H1 (cell line): ENCODE data around the gene RFNG. TPM values are rescaled to one million over a fixed set of nuclear protein-coding genes. Genes with fewer than 3 reads are reported as not detected.

Experiments used
- CTCF ChIA-PET: fragments of 300-600 bp; sonication (Branson Sonifier 250); formaldehyde crosslinking; loops from one replicate; lab custom pipeline; 2021; ENCODE audit not compliant: partially characterized antibody; lab: Charles Lee
- POLR2A ChIA-PET: fragments of 300-600 bp; sonication (Branson Sonifier 250); formaldehyde crosslinking; loops from one replicate; lab custom pipeline; 2021; ENCODE audit warnings: inconsistent platforms; ENCODE audit not compliant: partially characterized antibody; lab: Charles Lee
- DNase-seq, 2 experiments: peaks; one replicate each; pipeline versions ENCODE4 v3.0.0 to v3.0.0-alpha.2; 2010 to 2022; ENCODE audit warnings: low spot score in 2 of 2, low read depth in 1 of 2, mixed read lengths in 1 of 2
- FAIRE-seq: peaks from 2 replicates; lab custom pipeline; 2011; peaks lifted over from hg19 to GRCh38; lab: Jason Lieb, UNC
- H2AFZ ChIP-seq: 2 replicates; pipeline ENCODE4 v1.8.1; 2012; ENCODE audit warnings: low read length, inconsistent platforms
- H2AK5ac ChIP-seq: 2 replicates; pipeline ENCODE4 v1.6.1; 2013; ENCODE audit warnings: low read depth, low read length
- H2BK120ac ChIP-seq: replicated peaks from 2 replicates; pipeline ENCODE3; 2013; ENCODE audit warnings: low read depth, low read length, inconsistent platforms
- H2BK12ac ChIP-seq: 2 replicates; pipeline ENCODE4 v1.6.1; 2013; ENCODE audit warnings: low read depth, low read length
- H2BK15ac ChIP-seq: 2 replicates; pipeline ENCODE4 v1.6.1; 2013; ENCODE audit warnings: low read length
- H2BK20ac ChIP-seq: 2 replicates; pipeline ENCODE4 v1.6.1; 2013; ENCODE audit warnings: low read length
- H2BK5ac ChIP-seq: 2 replicates; pipeline ENCODE4 v1.6.1; 2013; ENCODE audit warnings: low read depth, low read length
- H3K14ac ChIP-seq: 2 replicates; pipeline ENCODE4 v1.6.1; 2013; ENCODE audit warnings: inconsistent platforms; ENCODE audit not compliant: insufficient read length
- H3K18ac ChIP-seq: 2 replicates; pipeline ENCODE4 v1.6.1; 2013; ENCODE audit warnings: low read length; ENCODE audit errors: extremely low read depth
- H3K23ac ChIP-seq: 2 replicates; pipeline ENCODE4 v1.6.1; 2013; ENCODE audit warnings: inconsistent platforms; ENCODE audit not compliant: insufficient read length
- H3K23me2 ChIP-seq: 2 replicates; pipeline ENCODE4 v1.6.1; 2013; ENCODE audit warnings: low read depth, low read length
- H3K27ac ChIP-seq: 2 replicates; pipeline ENCODE4 v1.6.1; 2011; ENCODE audit warnings: low read depth, low read length, inconsistent platforms
- H3K27me3 ChIP-seq, 4 experiments: replicated peaks in 1 of 4; 1 replicate in 1 of 4; 2 replicates in 3 of 4; pipeline versions ENCODE4 v1.6.1 to v1.8.1; 2011 to 2013; ENCODE audit warnings: low read length in 3 of 4, mild to moderate bottlenecking in 3 of 4, inconsistent platforms in 2 of 4, mixed read lengths in 2 of 4, moderate library complexity in 1 of 4; ENCODE audit not compliant: control insufficient read depth in 3 of 4, insufficient read depth in 3 of 4; ENCODE audit errors: extremely low read depth in 1 of 4
- H3K36me3 ChIP-seq, 4 experiments: 2 replicates each; pipeline versions ENCODE4 v1.6.1 to v1.8.1; 2011 to 2013; ENCODE audit warnings: mild to moderate bottlenecking in 4 of 4, low read length in 3 of 4, moderate library complexity in 2 of 4, control low read depth in 1 of 4, inconsistent platforms in 1 of 4; ENCODE audit not compliant: insufficient read depth in 4 of 4, control insufficient read depth in 2 of 4
- H3K4ac ChIP-seq: replicated peaks from 2 replicates; pipeline ENCODE3; 2013; ENCODE audit warnings: low read length, low read depth, mixed read lengths, inconsistent platforms; ENCODE audit not compliant: insufficient read length
- H3K4me1 ChIP-seq, 4 experiments: replicated peaks in 1 of 4; 1 replicate in 1 of 4; 2 replicates in 3 of 4; pipeline versions ENCODE4 v1.6.1 to v1.8.1; 2011 to 2013; ENCODE audit warnings: low read length in 3 of 4, inconsistent platforms in 2 of 4, mixed read lengths in 1 of 4; ENCODE audit not compliant: insufficient read depth in 4 of 4, control insufficient read depth in 3 of 4
- H3K4me2 ChIP-seq, 2 experiments: 2 replicates each; pipeline versions ENCODE4 v1.6.1 to v1.8.1; 2011 to 2013; ENCODE audit warnings: low read depth in 2 of 2, low read length in 2 of 2, control low read depth in 1 of 2, inconsistent platforms in 1 of 2, mild to moderate bottlenecking in 1 of 2; ENCODE audit not compliant: insufficient read depth in 1 of 2
- H3K4me3 ChIP-seq, 4 experiments: fragments of 200-600, 300-600 bp in 1 of 4; sonication (generic), shearing (Covaris generic), sonication (Bioruptor Twin) in 1 of 4; 2 replicates each; pipeline versions ENCODE4 v1.5.1 to v1.8.1; 2011 to 2016; ENCODE audit warnings: low read length in 4 of 4, low read depth in 3 of 4, control low read depth in 2 of 4, inconsistent platforms in 2 of 4, mild to moderate bottlenecking in 2 of 4, mixed read lengths in 1 of 4, moderate library complexity in 1 of 4; ENCODE audit not compliant: insufficient read depth in 2 of 4; ENCODE audit errors: extremely low read depth in 1 of 4
- H3K56ac ChIP-seq: replicated peaks from 2 replicates; pipeline ENCODE3; 2013; ENCODE audit warnings: low read depth, mild to moderate bottlenecking, mixed read lengths, low read length, inconsistent platforms; ENCODE audit not compliant: insufficient read length
- H3K79me1 ChIP-seq: 2 replicates; pipeline ENCODE4 v1.6.1; 2013; ENCODE audit warnings: low read depth, low read length, control low read depth
- H3K79me2 ChIP-seq, 2 experiments: 2 replicates each; pipeline versions ENCODE4 v1.6.1 to v1.8.1; 2012 to 2013; ENCODE audit warnings: low read length in 2 of 2, mild to moderate bottlenecking in 2 of 2, inconsistent platforms in 1 of 2; ENCODE audit not compliant: insufficient read depth in 2 of 2, control insufficient read depth in 1 of 2
- H3K9ac ChIP-seq, 4 experiments: replicated peaks in 1 of 4; 1 replicate in 1 of 4; 2 replicates in 3 of 4; pipeline versions ENCODE4 v1.6.1 to v1.8.1; 2011 to 2013; ENCODE audit warnings: low read depth in 3 of 4, low read length in 3 of 4, control low read depth in 2 of 4, mild to moderate bottlenecking in 2 of 4, moderate library complexity in 2 of 4, inconsistent platforms in 1 of 4; ENCODE audit errors: extremely low read depth in 1 of 4
- H3K9me3 ChIP-seq, 2 experiments: 2 replicates each; pipeline versions ENCODE4 v1.6.1 to v1.8.1; 2012 to 2013; ENCODE audit warnings: mild to moderate bottlenecking in 2 of 2, moderate library complexity in 2 of 2, control low read depth in 1 of 2, inconsistent platforms in 1 of 2, low read depth in 1 of 2, low read length in 1 of 2, mixed read lengths in 1 of 2; ENCODE audit not compliant: insufficient read depth in 2 of 2
- H4K20me1 ChIP-seq, 2 experiments: replicated peaks in 1 of 2; 2 replicates each; pipeline versions ENCODE3 to v1.8.1; 2011 to 2013; ENCODE audit warnings: inconsistent platforms in 2 of 2, low read length in 2 of 2, mild to moderate bottlenecking in 1 of 2; ENCODE audit not compliant: insufficient read depth in 2 of 2, control insufficient read depth in 1 of 2
- H4K5ac ChIP-seq: 2 replicates; pipeline ENCODE4 v1.6.1; 2013; ENCODE audit warnings: low read length, low read depth, mixed read lengths, inconsistent platforms; ENCODE audit not compliant: insufficient read length
- H4K8ac ChIP-seq: 2 replicates; pipeline ENCODE4 v1.8.0; 2013; ENCODE audit warnings: mild to moderate bottlenecking, moderate library complexity, low read length, inconsistent platforms; ENCODE audit not compliant: insufficient read depth; ENCODE audit errors: extremely low read depth
- H4K91ac ChIP-seq: replicated peaks from 2 replicates; pipeline ENCODE3; 2013; ENCODE audit warnings: low read length, mixed read lengths, inconsistent platforms; ENCODE audit not compliant: insufficient read length
- CBX5 ChIP-seq: fragments of 300-800, 300-1000 bp; sonication (generic); IDR thresholded peaks from 2 replicates; pipeline ENCODE4 v1.7.1; 2016; ENCODE audit warnings: antibody characterized with exemption, low read length, low read depth
- GTF2F1 ChIP-seq: IDR thresholded peaks from 2 replicates; pipeline ENCODE4 v1.6.1; 2012; ENCODE audit warnings: low read depth, low read length, improper control_type of control experiment, borderline replicate concordance
- KDM1A ChIP-seq: fragments of 200-600, 300-600 bp; sonication (generic); IDR thresholded peaks from 2 replicates; pipeline ENCODE4 v1.7.1; 2016; ENCODE audit warnings: mild to moderate bottlenecking, low read length, borderline replicate concordance
- SIN3A ChIP-seq, 2 experiments: IDR thresholded peaks in 1 of 2; conservative IDR thresholded peaks in 1 of 2; 2 replicates each; pipeline ENCODE4 v1.6.1; 2011 to 2012; ENCODE audit warnings: low read length in 2 of 2, improper control_type of control experiment in 1 of 2, low read depth in 1 of 2, mild to moderate bottlenecking in 1 of 2
- SUZ12 ChIP-seq: fragments of 200-600 bp; sonication (generic); IDR thresholded peaks from 2 replicates; pipeline ENCODE4 v1.6.1; 2012; ENCODE audit warnings: mild to moderate bottlenecking, inconsistent platforms, low read length, moderate library complexity, mixed read lengths
- TEAD4 ChIP-seq: IDR thresholded peaks from 2 replicates; pipeline ENCODE4 v1.6.1; 2012; ENCODE audit warnings: low read depth, low read length, inconsistent platforms, mixed read lengths
- WGBS, 2 experiments: shearing (Covaris generic) in 1 of 2; methylation state at CpG; one replicate each; pipeline versions ENCODE4 v1.1.6 to v1.1.7; 2013 to 2015; ENCODE audit warnings: low lambda C conversion rate in 2 of 2, mixed read lengths in 2 of 2, inconsistent platforms in 1 of 2, low coverage in 1 of 2, missing lambda C conversion rate in 1 of 2; ENCODE audit not compliant: insufficient replicate concordance in 2 of 2, insufficient coverage in 1 of 2, insufficient read length in 1 of 2; ENCODE audit errors: extremely low coverage in 1 of 2, missing lambda C conversion rate in 1 of 2; 5-methylcytosine and 5-hydroxymethylcytosine counted together
- polyA plus RNA-seq, 7 experiments: library from polyadenylated mRNA; depleted of rRNA in 3 of 7; stranded (reverse) in 5 of 7; unstranded in 2 of 7; fragments of >200 nt in 5 of 7; fragments of 200-250 nt in 2 of 7; gene quantifications; 1 replicate in 5 of 7; 2 replicates in 1 of 7; 4 replicates in 1 of 7; pipeline versions ENCODE4 v1.2.1 to v1.2.3, GENCODE V29; 2011 to 2013; ENCODE audit warnings: missing spikeins in 2 of 7, mixed read lengths in 2 of 7
- total RNA-seq: library from RNA; stranded (reverse); fragmentation: NEBNext Ultra II Directional; extraction: Animal tissue kit (Norgen Biotek cat#: 25700); gene quantifications from 2 replicates; pipeline ENCODE4 v1.2.1, GENCODE V29; 2021
- TF ChIP-seq, protein P1 (sequence below): IDR thresholded peaks from 2 replicates; pipeline ENCODE4 v1.6.1; 2011; ENCODE audit warnings: low read length, improper control_type of control experiment

Gene RFNG
- total and polyA plus RNA-seq, 2 of the 8 experiments (the other 6 are each of a cell fraction or from before 2014, with no cell fraction given): 26.7 to 28.4 TPM

DNA sequence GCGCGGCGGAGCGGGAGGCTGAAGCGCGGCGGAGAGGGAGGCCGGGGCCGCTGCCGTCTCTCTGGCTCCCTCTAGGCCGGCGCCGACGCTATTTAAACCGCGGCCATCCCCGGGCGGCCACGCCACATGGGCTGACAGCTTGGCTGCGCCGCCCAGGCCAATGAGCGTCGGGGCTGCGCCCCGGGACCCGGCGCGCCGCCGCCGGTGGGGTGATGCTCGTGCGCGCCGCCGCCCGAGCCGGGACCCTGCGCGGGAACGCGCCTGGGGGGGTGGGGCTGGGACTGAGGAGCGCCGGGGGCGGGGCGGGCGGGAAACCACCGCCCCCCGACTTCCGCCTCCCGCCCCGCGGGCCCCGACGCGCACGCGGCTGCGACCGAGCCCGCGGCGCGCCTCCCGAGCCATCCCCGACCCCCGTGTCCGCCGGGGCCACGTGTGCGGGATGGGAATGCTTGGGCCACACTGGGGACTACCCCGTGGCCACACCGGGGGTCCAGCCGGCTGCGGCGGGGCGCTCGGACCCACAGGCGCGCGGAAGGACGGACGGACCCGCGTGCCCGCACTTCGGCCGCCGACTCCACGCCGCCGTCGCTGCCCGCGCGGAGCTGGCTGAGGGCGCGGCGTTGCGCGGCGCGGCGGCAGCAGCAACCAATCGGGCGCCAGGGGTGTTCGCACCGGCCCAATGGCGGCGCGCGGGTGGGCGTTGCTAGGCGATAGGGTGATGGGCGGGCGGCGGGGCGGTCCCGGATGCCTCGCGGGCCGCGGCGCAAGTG lies 46.7 kb upstream of the RFNG start, which contains the start of gene FASN:
Gene FASN, minus strand, starts transcription at position 68 of the 770 bp plus-strand sequence. CDS start 1,791 bp downstream, outside the sequence.
- H3K18ac ChIP-seq: peak within 1 kb of the TSS; percentile 99
- H3K79me2 ChIP-seq: peaks cover 15 to 45% of the 10 kb centered on the region in 2 experiments; a peak in 3 of 4 replicates
- TF ChIP-seq SUZ12: no peak
- TF ChIP-seq TEAD4: no peak
- TF ChIP-seq SIN3A (conservative IDR thresholded peaks at IDR 0.05 in 1 of 2, IDR thresholded peaks at IDR 0.05 in 1 of 2; ENCODE audit: low read depth in 1 of 2, low read length in 2 of 2): peak; percentile 84 to 92; a peak in 2 of 4 replicates
- TF ChIP-seq CBX5: no peak
- TF ChIP-seq, protein P1, sequence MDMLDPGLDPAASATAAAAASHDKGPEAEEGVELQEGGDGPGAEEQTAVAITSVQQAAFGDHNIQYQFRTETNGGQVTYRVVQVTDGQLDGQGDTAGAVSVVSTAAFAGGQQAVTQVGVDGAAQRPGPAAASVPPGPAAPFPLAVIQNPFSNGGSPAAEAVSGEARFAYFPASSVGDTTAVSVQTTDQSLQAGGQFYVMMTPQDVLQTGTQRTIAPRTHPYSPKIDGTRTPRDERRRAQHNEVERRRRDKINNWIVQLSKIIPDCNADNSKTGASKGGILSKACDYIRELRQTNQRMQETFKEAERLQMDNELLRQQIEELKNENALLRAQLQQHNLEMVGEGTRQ: peak; percentile 25; the same call in 1 of the 2 replicates
- TF ChIP-seq GTF2F1: no peak
- no peak for TF ChIP-seq KDM1A

More for the DNA sequence above, 46.7 kb upstream of the RFNG start, which contains the start of gene FASN:
- Histone ChIP-seq H4K8ac (peak within 1 kb of the TSS; percentile 99), H3K9me3 (no peaks in the 10 kb centered on the region), H4K20me1 (peaks cover 6 to 29% of the 10 kb centered on the region in 2 experiments), H4K5ac (peak within 1 kb of the TSS; percentile 95), H2AK5ac (peak within 1 kb of the TSS; percentile 53; the same call in 1 of the 2 replicates), H2BK15ac (no peak within 1 kb of the TSS), H3K23me2 (peaks cover 14% of the 10 kb centered on the region; the same call in 1 of the 2 replicates), H3K4me3 (peak within 1 kb of the TSS; percentile 62 to 94 (median 78)), H2AFZ (no peak within 1 kb of the TSS), H2BK12ac (0 out of 2 replicates have a peak within 1 kb of the TSS, but pooled peaks have one; percentile 50), H4K91ac (peak within 1 kb of the TSS; percentile 99), H3K27ac (peak within 1 kb of the TSS; percentile 96), H2BK120ac (peak within 1 kb of the TSS; percentile 94), H3K23ac (no peak within 1 kb of the TSS), H3K4ac (peak within 1 kb of the TSS; percentile 99), H3K79me1 (peaks cover 10% of the 10 kb centered on the region), H3K4me1 (peaks cover 0 to 47% (median 39%) of the 10 kb centered on the region in 4 experiments; a peak in 6 of 7 replicates), H3K36me3 (peaks cover 19 to 27% (median 24%) of the 10 kb centered on the region in 4 experiments; a peak in 6 of 8 replicates), H3K56ac (peak within 1 kb of the TSS; percentile 90), H2BK20ac (0 out of 2 replicates have a peak within 1 kb of the TSS, but pooled peaks have one; percentile 32), H3K4me2 (peak within 1 kb of the TSS; percentile 80 to 95), H2BK5ac (peak within 1 kb of the TSS; percentile 97), H3K9ac (peak within 1 kb of the TSS; percentile 78 to 90 (median 82)), H3K27me3 (no peaks in the 10 kb centered on the region), H3K14ac (peak within 1 kb of the TSS; percentile 56)
- 1% methylated on average over 66 of the region's 124 CpGs; no CpG with 5 or more reads in 1 of the 2 experiments for WGBS, 2 experiments
- DNase-seq: peak; percentile 81 to 96
- FAIRE-seq: no peak
- ChIA-PET POLR2A (interaction anchor here (0.6 to 4.2 kb wide), 36 partner anchors 9 to 344 kb away, joined by 3 to 21 read pairs (median 4); partner anchors contain the start of genes CENPX, DCXR, DUS1L and LRRC45), CTCF (interaction anchor here (1.0 to 2.5 kb wide), 7 partner anchors 16 to 68 kb away, joined by 3 to 10 read pairs (median 3); partner anchors contain the start of gene DUS1L)
